WERI-Rb-1 (cell line): Measurements from ENCODE around the gene THAP3.
A peak's percentile ranks its signal among the peaks of the same experiment; 100 is the strongest.
"Not testable (repeated sequence)": the region's sequence is repeated elsewhere in the genome, so short reads cannot be mapped to it uniquely, and the experiment has no call there.

Experiments
- DNase-seq: peaks from one replicate; pipeline ENCODE4 v3.0.0-alpha.2; 2020
- H3K27ac ChIP-seq: fragments of 250-450 bp; sonication (Bioruptor Pico); 2 replicates; pipeline ENCODE4 v1.5.1; 2020; ENCODE audit warnings: mild to moderate bottlenecking, moderate library complexity
- H3K27me3 ChIP-seq: fragments of 250-450 bp; sonication (Bioruptor Pico); 2 replicates; pipeline ENCODE4 v1.5.1; 2021; ENCODE audit warnings: mild to moderate bottlenecking, low read depth, moderate library complexity; ENCODE audit not compliant: insufficient read depth, severe bottlenecking
- H3K36me3 ChIP-seq: fragments of 250-450 bp; sonication (Bioruptor Pico); 2 replicates; pipeline ENCODE4 v1.5.1; 2020; ENCODE audit warnings: mild to moderate bottlenecking, moderate library complexity
- H3K4me3 ChIP-seq: 2 replicates; pipeline ENCODE4 v1.5.1; 2011; ENCODE audit warnings: low read depth, mild to moderate bottlenecking, control low read depth, low read length
- H3K9me3 ChIP-seq: fragments of 250-450 bp; sonication (Bioruptor Pico); 2 replicates; pipeline ENCODE4 v1.5.1; 2021; ENCODE audit warnings: mild to moderate bottlenecking, moderate library complexity; ENCODE audit not compliant: severe bottlenecking
- CTCF ChIP-seq: IDR thresholded peaks from 2 replicates; pipeline ENCODE4 v1.5.1; 2011; ENCODE audit warnings: low read depth, mild to moderate bottlenecking, control low read depth, inconsistent platforms, low read length

THAP3 gene

GRCh38 chr1:6653436-6654290, 29.0 kb downstream of the THAP3 start:
- no peaks in the 10 kb centered on the region for H3K27me3 ChIP-seq
- H3K27ac ChIP-seq = no peak overlapping the region
- peaks cover 40% of the 10 kb centered on the region for H3K36me3 ChIP-seq
- TF ChIP-seq CTCF = no peak
- no peak overlapping the region for H3K4me3 ChIP-seq
- H3K9me3 ChIP-seq = no peaks in the 10 kb centered on the region
- DNase-seq = no peak

DNA sequence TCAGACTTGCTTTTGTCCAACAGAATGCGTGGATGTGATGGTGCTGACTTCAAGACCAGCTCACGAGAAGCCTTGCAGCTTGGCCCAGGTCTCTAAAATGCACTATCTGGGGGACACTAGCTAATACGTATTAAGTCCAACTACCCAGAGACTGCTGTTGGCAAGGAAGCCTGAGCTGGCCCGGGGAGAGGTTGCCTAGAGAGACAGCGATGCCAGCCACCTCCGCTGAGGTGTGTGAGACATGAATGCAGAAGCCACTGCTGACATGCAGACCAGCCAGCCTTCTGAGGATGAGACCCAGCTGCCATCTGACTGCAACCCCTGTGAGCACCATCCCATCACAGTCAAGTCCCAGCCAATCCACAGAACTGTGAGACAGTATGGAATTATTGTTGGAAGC, 32.5 kb downstream of the THAP3 start:
- Histone ChIP-seq H3K9me3 (no peaks in the 10 kb centered on the region), H3K27ac (no peak overlapping the region), H3K4me3 (no peak overlapping the region), H3K27me3 (no peaks in the 10 kb centered on the region), H3K36me3 (peaks cover 28% of the 10 kb centered on the region)
- DNase-seq = no peak
- TF ChIP-seq CTCF = no peak

GRCh38 chr1:6658359-6659060, 33.8 kb downstream of the THAP3 start:
- no peaks in the 10 kb centered on the region for H3K9me3 ChIP-seq
- H3K4me3 ChIP-seq = no peak overlapping the region
- TF ChIP-seq CTCF = 0 out of 2 replicates have a peak, but pooled peaks have one; percentile 11
- H3K27me3 ChIP-seq = no peaks in the 10 kb centered on the region
- H3K27ac ChIP-seq = peak overlapping the region; percentile 53
- DNase-seq = peak; percentile 67
- H3K36me3 ChIP-seq = peaks cover 20% of the 10 kb centered on the region

GRCh38 chr1:6660415-6661049, 35.9 kb downstream of the THAP3 start:
- no peak overlapping the region for H3K4me3 ChIP-seq
- no peak for DNase-seq
- H3K9me3 ChIP-seq = no peaks in the 10 kb centered on the region
- peaks cover 15% of the 10 kb centered on the region for H3K36me3 ChIP-seq
- no peaks in the 10 kb centered on the region for H3K27me3 ChIP-seq
- no peak for TF ChIP-seq CTCF
- no peak overlapping the region for H3K27ac ChIP-seq

GRCh38 chr1:6662468-6662867, 37.8 kb downstream of the THAP3 start:
- DNase-seq, H3K27me3 ChIP-seq, H3K4me3 ChIP-seq, H3K27ac ChIP-seq, H3K9me3 ChIP-seq: not testable (repeated sequence)
- H3K36me3 ChIP-seq = peaks cover 23% of the 10 kb centered on the region

- DNase-seq = no peak
- no peak for TF ChIP-seq CTCF
- no peaks in the 10 kb centered on the region for H3K27me3 ChIP-seq
- no peak overlapping the region for H3K27ac ChIP-seq
- no peak overlapping the region for H3K4me3 ChIP-seq
- H3K9me3 ChIP-seq = no peaks in the 10 kb centered on the region
- peaks cover 27% of the 10 kb centered on the region for H3K36me3 ChIP-seq
Observed at GRCh38 chr1:6666696-6667095, 42.0 kb downstream of the THAP3 start.
